Smooth muscle cell of trachea (primary cell): Measurements from ENCODE around the gene CEACAM21. TPM values are rescaled to one million over a fixed set of nuclear protein-coding genes. Genes with fewer than 3 reads are reported as not detected.

Experiments used
- total RNA-seq: library from RNA; depleted of rRNA; stranded (reverse); fragments of >200 nt; gene quantifications from 2 replicates; pipeline ENCODE4 v1.2.1, GENCODE V29; 2014

CEACAM21 gene
- not detected in 2 replicates for total RNA-seq

GRCh38 chr19:41575998-41576397 is at the start of gene CEACAM21:
Gene CEACAM21 (plus strand): TSS chr19:41576166. CDS start chr19:41576275, 109 bp downstream.

DNA sequence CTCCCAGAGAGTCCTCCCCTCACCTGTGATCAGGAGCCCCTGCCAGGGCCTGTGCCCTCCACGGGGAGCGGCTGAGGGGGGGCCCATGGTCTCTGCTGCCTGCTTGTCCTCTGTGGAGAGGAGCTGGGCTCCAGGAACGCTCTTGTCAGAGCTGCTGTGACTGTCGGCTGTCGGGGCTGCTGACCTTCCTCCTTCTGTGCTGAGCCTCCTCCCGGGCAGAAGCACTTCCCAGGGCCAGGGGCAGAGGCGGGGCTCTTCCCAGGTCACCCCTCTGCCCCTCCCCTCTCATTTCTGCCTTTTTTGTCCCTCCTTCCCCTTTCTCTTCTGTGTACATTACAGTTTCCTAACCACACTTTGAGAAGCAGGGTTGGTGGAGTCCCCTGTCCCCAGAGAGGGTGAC is 50.9 kb downstream of the CEACAM21 start, which contains the start of gene CEACAM4:
TSS of gene CEACAM4 (minus strand) at position 198 of the 400 bp plus-strand sequence. CDS start at position 87, 111 bp downstream.

Other genes starting within 250 kb of the CEACAM21 start
- gene TGFB1, start 222.2 kb upstream of the CEACAM21 start, total RNA-seq: 12.1 and 15.7 TPM in 2 replicates
- 2.8 and 4.2 TPM in 2 replicates for gene B9D2, start 212.0 kb upstream of the CEACAM21 start, total RNA-seq
- 4.4 and 10.9 TPM in 2 replicates for gene TMEM91, start 199.6 kb upstream of the CEACAM21 start, total RNA-seq
- 8.9 and 13.7 TPM in 2 replicates for gene EXOSC5, start 178.8 kb upstream of the CEACAM21 start, total RNA-seq
- gene BCKDHA, start 178.3 kb upstream of the CEACAM21 start, total RNA-seq: 43.8 and 48.1 TPM in 2 replicates
- 3.5 and 4.5 TPM in 2 replicates for gene B3GNT8, start 148.8 kb upstream of the CEACAM21 start, total RNA-seq
- gene DMAC2, start 136.3 kb upstream of the CEACAM21 start, total RNA-seq: 44.0 and 46.1 TPM in 2 replicates
- gene ERICH4, start 133.0 kb upstream of the CEACAM21 start, total RNA-seq: not detected in 2 replicates
- gene CEACAM4, start 50.9 kb downstream of the CEACAM21 start, total RNA-seq: not detected in 2 replicates
- gene CEACAM7, start 112.1 kb downstream of the CEACAM21 start, total RNA-seq: not detected in 2 replicates
- gene CEACAM5, start 132.5 kb downstream of the CEACAM21 start, total RNA-seq: not detected in 2 replicates
- not detected in 2 replicates for gene CEACAM6, start 179.4 kb downstream of the CEACAM21 start, total RNA-seq
- gene CEACAM3, start 220.4 kb downstream of the CEACAM21 start, total RNA-seq: not detected in 2 replicates